ENCODE results near the gene C2orf76.

C2orf76 gene

DNA sequence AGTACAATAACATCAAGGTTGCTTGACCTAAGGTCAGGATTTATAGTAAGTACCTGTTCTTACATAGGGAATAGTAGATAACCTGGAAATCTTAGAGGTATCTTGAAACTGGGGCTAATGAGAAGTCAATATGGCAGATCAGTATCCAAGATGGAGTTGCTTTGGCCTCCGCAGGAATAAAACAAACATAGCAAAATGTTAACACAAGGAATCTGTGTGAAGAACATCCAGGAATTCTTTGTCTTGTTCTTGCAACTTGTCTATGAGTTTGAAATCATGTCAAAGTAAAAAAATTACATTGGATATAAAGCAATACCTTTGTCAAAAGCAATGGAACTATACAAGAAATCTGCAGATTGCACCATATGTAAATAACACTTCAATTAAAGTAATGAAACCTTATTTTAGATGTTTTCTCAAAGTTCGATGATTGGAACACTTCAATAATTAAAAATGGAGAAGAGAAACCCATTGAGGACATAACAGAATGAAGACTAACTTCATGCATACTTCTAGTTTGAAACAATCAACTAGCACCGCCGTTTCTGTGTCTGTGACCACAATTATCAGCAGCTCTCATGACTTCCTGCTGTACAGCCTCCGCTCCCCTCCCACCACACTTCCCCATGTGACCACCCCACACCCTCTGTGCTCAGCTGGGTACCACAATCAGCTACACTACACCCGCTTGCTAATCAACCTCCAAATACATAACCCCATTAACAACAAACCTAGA, 27.6 kb downstream of the C2orf76 start:
- in situ Hi-C loops (cut with HindIII; ENCODE audit: low sequenced_read_pairs): no loop called here

- in situ Hi-C loops (cut with HindIII; ENCODE audit: low sequenced_read_pairs): no loop called here
Observed at GRCh38 chr2:119338272-119338671, 28.4 kb downstream of the C2orf76 start.

- in situ Hi-C loops (cut with HindIII; ENCODE audit: low sequenced_read_pairs): no loop called here
Observed at GRCh38 chr2:119337749-119338148, 28.9 kb downstream of the C2orf76 start.

DNA sequence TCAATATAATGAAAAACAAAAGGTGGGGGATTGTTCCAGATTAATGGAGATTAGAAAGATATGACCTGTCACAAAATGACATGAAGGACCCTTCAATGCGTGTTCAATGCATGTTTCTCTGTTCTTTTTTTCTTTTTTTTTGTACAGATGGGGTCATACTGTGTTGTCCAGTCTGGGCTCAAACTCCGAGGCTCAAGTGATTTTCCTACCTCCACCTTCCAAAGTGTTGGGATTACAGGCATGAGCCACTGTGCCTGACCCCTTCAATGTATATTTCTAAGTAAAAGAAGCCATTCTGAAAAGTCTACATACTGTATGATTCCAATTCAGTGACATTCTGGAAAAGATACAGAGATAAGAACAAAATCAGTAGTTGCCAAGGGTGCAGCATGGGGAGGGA, 32.8 kb downstream of the C2orf76 start:
- in situ Hi-C loops (cut with HindIII; ENCODE audit: low sequenced_read_pairs): no loop called here

DNA sequence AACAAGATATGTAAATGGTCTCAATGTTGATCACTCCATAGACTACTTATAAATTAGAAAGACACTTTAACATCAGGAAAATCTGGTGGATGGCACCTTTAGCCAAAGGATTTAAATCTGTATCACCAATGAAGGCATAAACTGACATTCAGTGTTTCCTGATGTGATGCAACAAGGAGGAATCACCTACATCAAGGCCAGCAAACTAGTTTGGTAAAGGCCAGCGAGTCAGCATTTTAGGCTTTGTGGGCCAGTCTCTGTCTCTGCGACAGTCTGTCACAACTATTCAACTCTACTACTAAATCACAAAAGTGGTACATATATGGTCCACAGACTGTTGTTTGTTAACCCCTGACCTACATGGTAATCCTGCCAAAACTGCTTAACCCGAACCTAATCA, 33.3 kb downstream of the C2orf76 start:
- in situ Hi-C loops (cut with HindIII; ENCODE audit: low sequenced_read_pairs): no loop called here

DNA sequence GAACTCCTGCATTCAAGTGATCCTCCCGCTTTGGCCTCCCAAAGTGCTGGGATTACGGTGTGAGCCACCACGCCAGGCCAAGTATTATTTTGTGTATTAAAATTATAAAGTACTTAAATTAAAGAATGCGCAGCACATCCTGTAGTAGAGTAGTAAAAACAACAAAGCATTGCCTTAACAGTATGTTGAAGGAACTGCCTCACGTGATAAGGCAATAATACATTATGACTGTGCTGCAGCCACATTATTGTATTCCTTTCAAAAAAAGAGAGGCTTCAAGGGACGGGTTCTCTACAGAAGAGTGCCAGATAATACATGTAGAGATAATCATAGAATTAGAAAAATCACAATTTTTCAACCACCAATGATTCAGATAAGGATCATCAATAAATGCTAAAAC, 33.7 kb downstream of the C2orf76 start:
- in situ Hi-C loops (cut with HindIII; ENCODE audit: low sequenced_read_pairs): no loop called here

- in situ Hi-C loops (cut with HindIII; ENCODE audit: low sequenced_read_pairs): no loop called here
Observed at GRCh38 chr2:119327431-119327830, 39.2 kb downstream of the C2orf76 start.

- in situ Hi-C loops (cut with HindIII; ENCODE audit: low sequenced_read_pairs): no loop called here
Observed at GRCh38 chr2:119326938-119327337, 39.7 kb downstream of the C2orf76 start.

DNA sequence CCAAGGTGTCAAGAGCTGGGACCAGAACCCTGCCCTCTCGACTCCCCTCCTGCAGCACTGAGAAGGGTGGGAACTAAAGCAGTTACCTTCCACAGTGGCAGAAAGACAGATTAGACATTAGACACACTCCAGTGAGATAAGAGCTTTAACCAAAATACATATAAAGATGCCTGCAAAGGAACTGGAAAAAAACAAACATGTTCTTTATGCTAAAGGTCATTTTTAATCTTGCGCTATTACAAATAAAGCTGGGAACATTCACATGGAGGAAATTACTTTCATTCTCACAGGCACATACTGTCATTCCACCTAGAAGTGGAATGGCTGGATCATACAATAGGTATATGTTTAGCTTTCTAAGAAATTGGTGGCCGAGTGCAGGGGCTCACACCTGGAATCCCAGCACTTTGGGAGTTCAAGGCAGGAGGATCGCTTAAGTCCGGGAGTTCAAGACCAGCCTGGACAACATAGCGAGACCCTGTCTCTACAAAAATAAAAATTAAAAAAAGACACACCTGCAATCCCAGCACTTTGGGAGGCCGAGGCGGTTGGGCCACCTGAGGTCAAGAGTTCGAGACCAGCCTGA, 41.9 kb downstream of the C2orf76 start:
- in situ Hi-C loops (cut with HindIII; ENCODE audit: low sequenced_read_pairs): no loop called here

DNA sequence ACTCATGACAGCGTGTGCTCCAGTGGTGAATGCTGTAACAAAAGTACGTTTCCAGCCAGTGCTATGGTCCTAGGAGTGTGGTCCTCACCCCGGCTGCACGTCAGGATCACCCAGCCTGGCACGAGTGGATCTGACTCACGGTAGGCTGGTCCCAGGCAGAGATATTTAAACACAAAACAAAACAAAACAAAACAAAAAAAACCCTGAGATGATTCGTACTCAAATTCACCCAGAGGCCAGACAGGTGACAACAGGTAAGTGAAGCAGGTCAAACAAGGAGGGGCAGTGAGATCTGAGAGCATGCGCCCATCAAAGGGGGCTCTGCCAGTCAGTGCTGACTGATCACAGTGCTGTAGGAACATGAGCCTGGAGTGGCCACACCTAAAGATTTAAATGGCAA, 43.2 kb downstream of the C2orf76 start:
- in situ Hi-C loops (cut with HindIII; ENCODE audit: low sequenced_read_pairs): no loop called here

DNA sequence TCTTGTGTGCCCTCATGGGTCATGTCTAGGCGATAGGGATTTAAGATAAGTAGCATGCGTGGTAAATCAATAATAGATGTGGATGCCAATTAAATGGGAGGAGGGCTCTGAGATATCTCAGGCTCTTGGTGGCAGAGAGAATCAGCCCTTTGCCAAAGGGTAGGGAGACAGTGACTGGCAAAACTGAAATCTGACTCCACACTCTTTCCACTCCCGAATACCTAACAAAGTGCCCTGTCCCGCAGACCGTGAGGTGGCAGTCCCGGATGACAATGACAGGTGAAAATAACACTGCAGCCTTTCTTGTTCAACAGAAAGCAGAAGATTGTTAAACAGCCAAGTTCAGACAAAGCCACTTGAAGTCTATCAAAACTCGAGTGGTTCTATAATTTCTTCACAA, 47.0 kb downstream of the C2orf76 start:
- in situ Hi-C loops (cut with HindIII; ENCODE audit: low sequenced_read_pairs): no loop called here

- in situ Hi-C loops (cut with HindIII; ENCODE audit: low sequenced_read_pairs): no loop called here
Observed at GRCh38 chr2:119317554-119317953, 49.1 kb downstream of the C2orf76 start.

- in situ Hi-C loops (cut with HindIII; ENCODE audit: low sequenced_read_pairs): no loop called here
Observed at GRCh38 chr2:119316066-119316465, 50.6 kb downstream of the C2orf76 start.

DNA sequence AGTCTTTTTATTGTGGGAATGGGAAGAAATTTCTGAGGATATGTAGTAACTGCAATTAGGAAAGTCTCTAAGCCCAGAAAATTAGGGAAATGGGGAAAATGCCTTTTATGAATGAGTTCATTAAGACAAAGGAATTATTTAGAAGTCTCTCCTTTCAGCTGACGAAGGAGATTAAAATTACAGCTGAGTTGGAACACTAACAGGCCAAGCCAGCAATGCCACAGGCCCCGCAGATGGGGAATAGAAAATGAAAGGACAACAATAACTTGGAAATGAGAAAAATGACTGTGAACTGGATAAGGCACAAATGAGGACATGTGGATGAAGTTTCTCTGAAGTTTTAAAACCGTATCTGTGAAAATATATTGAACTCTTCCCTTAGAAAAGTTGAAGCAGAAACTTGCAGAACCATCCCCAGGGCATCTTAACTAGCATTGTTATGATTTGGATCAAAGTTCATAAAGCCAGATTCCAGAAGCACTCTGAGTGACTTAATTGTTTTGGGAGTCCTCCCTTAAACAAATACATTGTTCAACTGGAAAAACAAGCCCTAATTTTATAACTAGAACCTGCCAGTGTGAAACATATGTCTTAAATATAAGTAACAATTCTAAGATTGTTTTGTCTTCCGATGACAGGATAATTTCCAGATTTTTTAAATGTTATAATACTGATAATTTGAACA, 51.3 kb downstream of the C2orf76 start:
- in situ Hi-C loops (cut with HindIII; ENCODE audit: low sequenced_read_pairs): no loop called here

DNA sequence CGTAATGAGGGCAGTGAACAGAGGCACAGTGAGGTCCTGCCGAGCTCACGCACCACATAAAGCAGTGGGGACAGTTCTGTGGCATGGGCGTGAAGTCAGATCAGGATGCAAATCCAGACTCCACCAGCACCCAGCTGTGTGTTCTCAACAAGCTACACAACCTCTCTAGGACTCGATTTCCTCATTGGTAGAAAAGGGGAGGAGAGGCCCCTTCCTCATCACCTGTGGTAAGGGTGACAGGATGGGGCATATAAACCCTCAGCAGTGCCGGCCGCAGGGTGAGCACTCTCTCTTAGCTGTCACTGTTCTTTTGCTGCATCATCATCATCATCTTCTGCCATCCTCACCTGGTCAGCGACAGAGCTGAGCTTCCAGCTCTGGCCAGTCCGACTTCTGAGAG, 54.8 kb downstream of the C2orf76 start:
- in situ Hi-C loops (cut with HindIII; ENCODE audit: low sequenced_read_pairs): no loop called here

DNA sequence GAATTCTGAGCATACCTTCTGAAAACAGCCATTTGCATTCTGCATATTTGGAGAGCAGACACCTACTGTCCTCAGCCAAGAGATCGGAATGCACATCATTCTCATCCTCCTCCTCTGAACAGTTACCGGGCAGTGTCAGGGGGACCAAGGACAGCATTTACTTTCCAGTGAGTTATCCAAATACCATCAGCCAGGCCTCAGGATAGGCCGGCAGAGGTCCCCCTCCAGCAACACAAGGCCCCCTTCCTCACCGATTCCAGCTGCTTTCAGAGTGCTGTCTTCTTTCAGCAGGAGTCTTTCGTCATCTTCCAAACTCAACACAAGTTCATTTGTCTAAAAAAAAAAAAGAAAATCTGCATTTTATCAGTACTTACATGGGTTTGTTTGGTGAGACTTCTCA, 55.3 kb downstream of the C2orf76 start:
- in situ Hi-C loops (cut with HindIII; ENCODE audit: low sequenced_read_pairs): no loop called here

GRCh38 chr2:119308793-119309330, 57.8 kb downstream of the C2orf76 start:
- in situ Hi-C loops (cut with HindIII; ENCODE audit: low sequenced_read_pairs): no loop called here

DNA sequence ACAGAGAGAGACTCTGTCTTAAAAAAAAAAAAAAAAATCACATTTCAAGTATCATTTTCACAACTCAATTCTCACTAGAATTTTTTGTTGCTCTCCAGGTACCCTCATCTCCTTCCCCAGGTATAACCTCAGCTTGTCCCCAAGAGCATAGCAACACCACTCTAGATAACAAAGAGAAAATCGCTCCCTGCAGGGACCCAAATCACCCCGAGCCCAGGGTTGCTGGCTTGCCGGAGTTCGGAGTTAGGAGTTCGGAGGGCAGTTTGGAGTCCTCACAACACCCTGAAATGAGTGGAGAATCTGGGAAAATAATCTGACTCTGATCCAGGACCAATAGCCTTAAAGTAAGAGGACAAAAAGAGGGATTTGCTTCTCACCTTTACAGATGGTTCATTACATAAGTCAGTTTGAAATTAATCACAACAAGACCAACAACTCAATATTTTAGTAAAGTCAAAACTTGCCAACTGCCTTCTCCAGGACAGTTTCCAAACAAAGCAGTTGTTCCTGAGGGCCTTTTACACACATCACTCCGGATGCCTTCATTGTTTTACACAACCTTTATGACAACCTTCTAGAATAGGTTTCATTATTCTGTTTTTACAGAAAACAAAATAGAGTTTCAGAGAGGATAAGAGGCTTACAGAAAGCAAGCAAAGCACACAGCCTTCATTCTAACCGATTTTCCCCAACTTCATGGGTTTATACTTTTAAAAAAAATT, 59.1 kb downstream of the C2orf76 start:
- in situ Hi-C loops (cut with HindIII; ENCODE audit: low sequenced_read_pairs): no loop called here

DNA sequence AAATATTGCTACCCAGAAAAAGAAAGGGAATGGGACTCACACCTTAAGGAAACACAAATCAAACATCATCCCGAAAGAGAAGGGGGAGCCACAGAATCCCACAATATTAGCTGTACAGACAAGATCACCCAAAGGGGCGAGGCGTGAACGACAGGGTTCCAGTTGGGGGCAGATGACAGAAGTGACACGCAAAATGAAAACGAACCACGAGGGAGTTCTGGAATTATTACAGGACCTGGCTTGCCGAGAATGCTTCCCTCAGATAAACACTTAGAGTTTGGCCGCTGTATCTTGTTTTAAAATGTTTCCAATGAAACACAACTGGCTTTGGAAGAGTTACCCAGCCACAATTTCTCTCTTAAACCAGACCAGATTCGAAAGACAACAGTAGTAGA, 60.4 kb downstream of the C2orf76 start:
- in situ Hi-C loops (cut with HindIII; ENCODE audit: low sequenced_read_pairs): no loop called here

DNA sequence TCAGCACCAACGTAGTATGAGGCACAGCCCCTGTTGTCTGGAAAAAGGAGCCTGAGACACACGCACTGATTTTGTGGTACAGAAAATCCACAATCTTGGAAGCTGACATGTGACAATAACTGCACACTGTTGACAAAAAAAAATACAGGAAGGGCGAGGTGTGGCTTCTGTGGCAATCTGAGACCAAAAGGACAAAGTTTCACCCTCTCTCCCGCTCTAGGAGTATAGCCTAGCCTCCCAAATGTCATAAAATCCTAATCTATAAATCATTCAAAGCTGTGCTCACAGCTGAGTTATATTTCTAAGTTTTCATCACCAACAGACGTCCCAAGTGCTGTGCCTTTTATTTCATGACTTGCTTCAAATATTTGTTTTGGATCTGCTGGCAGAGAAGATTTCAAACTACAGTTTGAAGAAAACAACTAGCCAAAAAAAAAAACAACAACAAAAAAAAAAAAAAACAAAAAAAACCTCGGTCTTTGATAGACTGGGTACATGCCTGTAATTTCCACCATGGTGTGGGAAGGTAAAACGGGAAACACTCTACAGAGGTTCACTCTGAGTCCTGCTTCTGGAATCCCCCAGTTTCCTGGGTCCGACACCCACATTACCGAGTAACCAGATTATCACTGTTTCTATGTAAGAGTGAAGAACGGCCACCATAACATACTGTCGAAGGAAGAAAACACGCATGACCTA, 61.0 kb downstream of the C2orf76 start:
- in situ Hi-C loops (cut with HindIII; ENCODE audit: low sequenced_read_pairs): no loop called here

- in situ Hi-C loops (cut with HindIII; ENCODE audit: low sequenced_read_pairs): no loop called here
Observed at GRCh38 chr2:119304847-119305246, 61.8 kb downstream of the C2orf76 start.
